ENCODE measurements around the gene MEA1. TPM values are rescaled to one million over a fixed set of nuclear protein-coding genes. Genes with fewer than 3 reads are reported as not detected.

The MEA1 gene
- total RNA-seq, 1 donor from 2014 or later = 94.7 TPM

- no peak for TF ChIP-seq CTCF (conservative IDR thresholded peaks at IDR 0.05)
- no peak overlapping the region for H3K27ac Mint-ChIP-seq (ENCODE audit: unreplicated experiment)
- no peaks in the 10 kb centered on the region for H3K36me3 Mint-ChIP-seq (ENCODE audit: low read depth)
- peak overlapping the region; percentile 75 for H3K4me3 Mint-ChIP-seq
- H3K4me1 Mint-ChIP-seq = peaks cover 49% of the 10 kb centered on the region
- DNase-seq (ENCODE audit: low read depth, low spot score) = no peak
- no peaks in the 10 kb centered on the region for H3K9me3 Mint-ChIP-seq
- H3K27me3 Mint-ChIP-seq (ENCODE audit: low read depth) = no peaks in the 10 kb centered on the region
These were observed 31.9 kb downstream of the MEA1 start for GRCh38 chr6:42981836-42982235.

GRCh38 chr6:42979523-42980177, 34.1 kb downstream of the MEA1 start:
- DNase-seq (ENCODE audit: low read depth, low spot score) = peak; percentile 8
- Mint-ChIP-seq H3K27me3 (ENCODE audit: low read depth) (no peaks in the 10 kb centered on the region), H3K9me3 (no peaks in the 10 kb centered on the region), H3K36me3 (ENCODE audit: low read depth) (no peaks in the 10 kb centered on the region), H3K4me1 (peaks cover 34% of the 10 kb centered on the region), H3K27ac (ENCODE audit: unreplicated experiment) (peak overlapping the region; percentile 78), H3K4me3 (peak overlapping the region; percentile 88)
- no peak for TF ChIP-seq CTCF (conservative IDR thresholded peaks at IDR 0.05)

GRCh38 chr6:42978839-42979522, 34.8 kb downstream of the MEA1 start, which contains the start of gene PEX6:
TSS of gene PEX6 (minus strand) at chr6:42979181. CDS start at chr6:42979150, 31 bp downstream.
- Mint-ChIP-seq H3K36me3 (ENCODE audit: low read depth) (peaks cover under 1% of the 10 kb centered on the region), H3K27ac (ENCODE audit: unreplicated experiment) (peak within 1 kb of the TSS; percentile 78), H3K27me3 (ENCODE audit: low read depth) (no peaks in the 10 kb centered on the region), H3K4me3 (peak within 1 kb of the TSS; percentile 89), H3K9me3 (no peaks in the 10 kb centered on the region), H3K4me1 (peaks cover 29% of the 10 kb centered on the region)
- TF ChIP-seq CTCF (conservative IDR thresholded peaks at IDR 0.05) = no peak
- DNase-seq (ENCODE audit: low read depth, low spot score) = peak; percentile 86

GRCh38 chr6:42978487-42978838, 35.3 kb downstream of the MEA1 start:
- Mint-ChIP-seq H3K36me3 (ENCODE audit: low read depth) (peaks cover 4% of the 10 kb centered on the region), H3K4me3 (peak overlapping the region; percentile 89), H3K27me3 (ENCODE audit: low read depth) (no peaks in the 10 kb centered on the region), H3K4me1 (peaks cover 24% of the 10 kb centered on the region), H3K27ac (ENCODE audit: unreplicated experiment) (no peak overlapping the region), H3K9me3 (no peaks in the 10 kb centered on the region)
- peak; percentile 25 for DNase-seq (ENCODE audit: low read depth, low spot score)
- TF ChIP-seq CTCF (conservative IDR thresholded peaks at IDR 0.05) = no peak

GRCh38 chr6:42974919-42975505, 38.7 kb downstream of the MEA1 start:
- no peaks in the 10 kb centered on the region for H3K27me3 Mint-ChIP-seq (ENCODE audit: low read depth)
- TF ChIP-seq CTCF (conservative IDR thresholded peaks at IDR 0.05) = no peak
- no peak overlapping the region for H3K27ac Mint-ChIP-seq (ENCODE audit: unreplicated experiment)
- no peak for DNase-seq (ENCODE audit: low read depth, low spot score)
- H3K9me3 Mint-ChIP-seq = no peaks in the 10 kb centered on the region
- H3K4me1 Mint-ChIP-seq = peaks cover 20% of the 10 kb centered on the region
- peaks cover 4% of the 10 kb centered on the region for H3K36me3 Mint-ChIP-seq (ENCODE audit: low read depth)
- no peak overlapping the region for H3K4me3 Mint-ChIP-seq

All from neural crest cell (in vitro differentiated cells).